Hepatic stellate cell (primary cell): ENCODE data around the gene UGT1A9.
"Not testable (repeated sequence)": the region's sequence is repeated elsewhere in the genome, so short reads cannot be mapped to it uniquely, and the experiment has no call there.

ENCODE experiments used
- DNase-seq: peaks from one replicate; pipeline ENCODE4 v3.0.0; 2011; ENCODE audit warnings: low spot score

Gene UGT1A9

DNA sequence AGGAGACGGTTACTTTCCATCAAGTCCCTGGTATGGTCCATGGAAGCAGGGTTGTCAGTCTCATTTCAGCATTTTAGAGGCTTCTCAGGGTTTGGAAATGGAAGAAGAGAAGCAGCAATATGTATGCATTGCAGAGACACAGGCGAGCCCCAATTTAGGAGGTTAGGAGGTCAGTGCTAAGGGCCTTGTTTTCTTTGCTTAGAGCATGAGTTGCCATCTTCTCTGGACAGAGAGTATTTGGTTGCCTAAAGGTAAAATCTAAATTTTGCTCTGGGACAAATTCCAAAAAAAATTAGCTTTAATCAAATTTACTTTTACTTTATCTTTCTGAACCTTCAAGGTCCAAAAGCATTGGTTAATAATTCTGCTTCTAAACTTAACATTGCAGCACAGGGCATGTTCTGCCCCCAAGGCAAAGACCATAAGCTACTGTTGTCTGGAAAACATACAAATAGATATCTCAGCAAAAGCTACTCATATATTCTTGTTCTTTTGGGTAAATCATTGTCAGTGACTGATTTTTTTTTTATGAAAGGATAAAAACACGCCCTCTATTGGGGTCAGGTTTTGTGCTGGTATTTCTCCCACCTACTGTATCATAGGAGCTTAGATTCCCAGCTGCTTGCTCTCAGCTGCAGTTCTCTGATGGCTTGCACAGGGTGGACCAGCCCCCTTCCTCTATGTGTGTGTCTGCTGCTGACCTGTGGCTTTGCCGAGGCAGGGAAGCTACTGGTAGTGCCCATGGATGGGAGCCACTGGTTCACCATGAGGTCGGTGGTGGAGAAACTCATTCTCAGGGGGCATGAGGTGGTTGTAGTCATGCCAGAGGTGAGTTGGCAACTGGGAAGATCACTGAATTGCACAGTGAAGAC, at the start of gene UGT1A9:
UGT1A9 (plus strand) TSS at position 609 of the 872 bp plus-strand sequence; CDS start at position 646, 37 bp downstream.
- no peak for DNase-seq

DNA sequence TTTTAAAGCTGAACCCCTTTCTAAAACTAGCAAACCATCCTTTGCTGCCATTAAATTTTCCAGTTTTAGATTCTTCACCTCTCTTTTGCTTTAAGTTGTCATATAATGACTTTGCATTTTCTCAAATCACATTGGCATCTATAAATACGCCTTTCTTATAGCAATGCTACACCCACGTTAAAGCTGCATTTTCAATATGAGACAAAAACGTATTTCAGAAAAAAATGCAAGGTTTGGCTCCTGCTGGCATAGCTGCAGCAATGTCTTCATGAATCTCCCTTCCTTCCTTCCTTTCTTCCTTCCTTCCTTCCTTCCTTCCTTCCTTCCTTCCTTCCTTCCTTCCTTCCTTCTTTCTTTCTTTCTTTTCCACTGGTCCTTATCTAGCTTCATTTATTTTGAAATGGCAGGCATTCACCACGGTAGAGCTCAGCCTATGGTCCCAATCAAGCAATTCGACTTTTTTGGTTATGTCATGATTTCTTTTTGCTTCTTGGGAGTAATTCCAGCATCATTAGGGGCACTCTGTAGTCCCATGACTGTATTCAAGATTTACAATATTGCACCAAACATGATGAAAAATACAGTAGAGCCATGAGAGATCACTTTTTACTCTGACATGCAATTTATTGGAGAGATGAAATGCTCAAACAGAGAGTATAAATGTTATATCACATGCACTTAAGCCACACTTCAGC, 44.2 kb upstream of the UGT1A9 start:
- no peak for DNase-seq

DNA sequence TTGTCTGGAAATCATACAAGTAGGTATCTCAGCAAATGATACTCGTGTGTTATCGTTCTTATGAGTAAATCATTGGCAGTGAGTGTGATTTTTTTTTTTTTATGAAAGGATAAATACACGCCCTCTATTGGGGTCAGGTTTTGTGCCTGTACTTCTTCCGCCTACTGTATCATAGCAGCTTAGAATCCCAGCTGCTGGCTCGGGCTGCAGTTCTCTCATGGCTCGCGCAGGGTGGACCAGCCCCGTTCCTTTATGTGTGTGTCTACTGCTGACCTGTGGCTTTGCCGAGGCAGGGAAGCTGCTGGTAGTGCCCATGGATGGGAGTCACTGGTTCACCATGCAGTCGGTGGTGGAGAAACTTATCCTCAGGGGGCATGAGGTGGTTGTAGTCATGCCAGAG, 35.4 kb upstream of the UGT1A9 start, which contains the start of gene UGT1A10:
UGT1A10 (plus strand) TSS at position 143 of the 400 bp plus-strand sequence; CDS start at position 218, 75 bp downstream.
- not testable (repeated sequence) for DNase-seq

DNA sequence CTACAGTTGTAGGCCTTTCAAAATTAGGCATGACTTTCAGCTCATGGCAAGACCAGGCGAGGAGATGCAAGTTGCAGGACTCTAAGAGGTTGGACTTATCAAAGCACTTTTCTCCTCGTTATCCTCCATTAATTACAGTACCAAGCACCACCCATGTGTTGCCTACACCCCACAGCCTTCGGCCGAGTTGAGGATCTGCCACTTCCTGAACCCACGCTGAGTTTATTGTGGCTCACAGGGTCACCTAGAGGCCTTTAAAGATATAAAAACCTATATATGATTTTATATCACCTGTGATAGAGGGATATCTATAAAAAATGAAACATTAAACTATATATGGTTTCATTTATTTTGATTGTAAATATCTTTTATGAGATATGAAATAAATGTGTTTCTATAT, 32.9 kb upstream of the UGT1A9 start:
- DNase-seq, result no peak

DNA sequence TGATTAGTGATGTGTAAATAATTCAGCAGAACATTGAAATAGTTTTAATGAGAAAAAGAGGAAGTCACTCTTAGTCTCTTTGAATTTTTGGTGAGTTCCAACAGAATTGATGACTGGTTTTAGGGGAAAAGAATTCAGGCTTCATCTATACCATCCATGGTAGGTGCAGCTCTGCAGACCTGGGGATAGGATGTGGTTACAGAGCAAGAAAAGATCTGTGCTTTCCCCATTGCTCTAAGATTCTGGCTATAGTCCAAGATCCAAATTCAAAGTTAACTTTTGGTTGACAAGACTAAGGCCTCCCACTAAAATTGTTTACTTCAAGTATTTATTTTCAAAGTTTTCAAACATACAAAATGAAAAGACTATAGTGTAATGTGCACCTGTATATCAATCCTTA, 31.8 kb upstream of the UGT1A9 start:
- DNase-seq, result no peak

DNA sequence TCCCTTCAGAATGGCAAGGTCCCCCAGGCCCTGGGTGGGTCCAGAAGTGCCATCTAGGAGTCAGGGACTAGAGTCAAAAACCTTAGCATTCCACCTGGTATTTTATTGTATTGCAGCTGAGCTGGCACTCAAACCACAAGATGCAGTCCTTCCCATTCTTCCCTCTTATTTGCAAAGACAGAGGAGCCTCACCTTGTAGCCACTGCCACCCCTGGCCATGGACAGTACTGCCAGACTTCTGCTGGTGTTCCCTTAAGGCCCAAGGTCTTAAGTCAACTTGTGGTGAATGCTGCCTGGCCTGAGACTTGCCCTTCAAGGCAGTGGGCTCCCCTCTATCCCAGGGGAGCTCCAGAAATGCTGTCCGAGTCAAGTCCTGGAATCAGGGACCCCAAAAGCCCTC, 28.6 kb upstream of the UGT1A9 start:
- DNase-seq, result no peak

DNA sequence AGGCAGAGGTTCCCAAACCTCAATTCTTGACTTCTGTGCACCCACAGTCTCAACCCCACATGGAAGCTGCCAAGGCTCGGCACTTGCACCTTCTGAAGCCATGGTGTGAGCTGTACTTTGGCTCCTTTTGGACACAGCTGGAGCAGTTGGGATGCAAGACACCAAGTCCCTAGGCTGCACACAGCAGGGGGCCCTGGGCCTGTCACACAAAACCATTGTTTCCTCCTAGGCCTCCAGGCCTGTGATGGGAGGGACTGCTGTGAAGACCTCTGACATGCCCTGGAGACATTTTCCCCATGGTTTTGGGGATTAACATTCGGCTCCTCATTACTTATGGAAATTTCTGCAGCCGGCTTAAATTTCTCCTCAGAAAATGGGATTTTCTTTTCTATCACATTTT, 25.7 kb upstream of the UGT1A9 start:
- not testable (repeated sequence) for DNase-seq

DNA sequence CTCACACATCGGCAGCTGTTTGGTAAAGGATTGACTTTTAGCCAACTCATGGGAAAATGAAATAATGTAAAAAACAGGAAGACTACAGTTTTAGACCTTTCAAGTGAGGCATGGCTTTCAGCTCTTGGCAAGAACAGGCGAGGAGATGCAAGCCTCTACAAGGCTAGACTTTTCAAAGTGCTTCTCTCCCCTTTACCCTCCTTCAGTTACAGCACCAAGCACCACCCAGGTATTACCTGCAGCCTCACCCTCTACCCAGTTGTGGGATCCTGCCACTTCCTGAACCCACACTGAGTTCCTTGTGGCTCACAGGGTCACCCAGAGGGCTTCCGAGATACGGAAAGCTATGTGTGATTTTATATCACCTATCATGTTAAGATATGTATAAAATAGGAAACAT, 20.7 kb upstream of the UGT1A9 start:
- DNase-seq, result no peak

DNA sequence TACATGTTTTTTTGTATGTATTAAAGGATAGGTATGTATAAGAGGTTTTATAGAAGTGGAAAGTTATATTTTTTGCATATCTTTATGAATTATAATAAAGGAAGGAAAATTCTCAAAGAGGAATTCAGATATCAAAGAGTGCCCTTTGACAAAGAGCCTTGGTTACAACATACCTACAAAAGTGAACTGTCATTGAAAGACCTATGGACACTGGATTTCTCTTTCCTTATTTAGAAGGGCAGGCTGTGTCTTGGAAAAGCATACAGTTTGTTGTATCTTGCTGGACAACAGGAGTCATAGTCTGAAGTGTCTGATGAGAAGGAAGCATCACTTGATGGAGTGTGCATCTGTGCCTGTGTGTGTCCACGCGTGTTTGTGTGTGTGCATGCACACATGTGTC, 20.3 kb upstream of the UGT1A9 start:
- no peak for DNase-seq

DNA sequence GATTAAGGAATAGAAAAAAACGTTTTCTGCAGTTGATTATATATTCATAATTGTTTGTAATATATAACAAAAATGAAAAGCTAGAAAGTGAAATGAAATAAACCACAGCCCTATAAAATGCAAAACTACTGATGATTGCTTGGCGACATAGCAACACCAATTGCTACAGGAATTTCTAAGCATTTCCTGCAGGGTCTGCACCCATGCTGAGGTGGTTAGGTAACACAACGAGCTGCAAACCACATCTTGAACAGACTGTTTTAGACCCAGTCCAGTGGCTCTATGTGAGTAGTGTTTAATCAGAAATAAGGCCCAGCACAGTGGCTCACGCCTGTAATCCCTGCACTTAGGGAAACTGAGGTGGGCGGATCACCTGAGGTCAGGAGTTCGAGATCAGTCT, 17.2 kb upstream of the UGT1A9 start:
- DNase-seq, result no peak

DNA sequence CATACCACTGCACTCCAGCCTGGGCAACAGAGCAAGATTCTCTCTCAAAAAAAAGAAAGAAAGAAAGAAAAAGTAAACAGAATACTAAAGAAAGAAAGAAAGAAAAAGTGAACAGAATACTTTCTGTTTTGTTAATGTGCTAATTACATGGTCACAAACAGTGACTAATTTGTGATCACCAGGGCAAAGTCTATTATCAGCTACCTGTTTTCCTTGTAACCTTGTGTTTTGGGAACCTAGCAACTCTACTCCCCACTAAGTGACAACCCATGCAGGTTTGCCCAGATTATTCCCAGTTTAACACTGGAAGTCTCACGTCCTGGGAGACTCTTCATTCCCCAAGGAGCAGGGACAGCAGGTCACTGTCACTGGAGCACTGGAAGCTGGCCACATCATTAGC, 16.7 kb upstream of the UGT1A9 start:
- DNase-seq, result no peak

DNA sequence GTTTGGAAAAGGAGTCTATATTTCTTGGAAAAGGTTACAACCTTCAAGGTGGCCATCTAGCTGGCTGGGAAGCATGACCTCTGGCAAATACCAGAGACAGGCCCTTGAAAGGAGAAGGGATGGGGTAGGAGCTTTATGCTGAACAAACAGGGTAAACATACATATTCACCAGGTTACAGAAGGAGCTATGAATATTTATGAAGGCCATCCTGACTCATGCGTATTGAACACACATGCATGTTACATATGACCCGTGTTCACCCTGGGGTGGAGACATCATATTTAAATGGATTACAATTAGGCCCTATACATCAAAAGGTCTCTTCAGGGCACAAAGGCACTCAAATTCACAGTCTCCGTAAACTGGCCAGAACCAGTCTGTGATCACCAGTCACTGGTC, 15.8 kb upstream of the UGT1A9 start:
- DNase-seq, result not testable (repeated sequence)

DNA sequence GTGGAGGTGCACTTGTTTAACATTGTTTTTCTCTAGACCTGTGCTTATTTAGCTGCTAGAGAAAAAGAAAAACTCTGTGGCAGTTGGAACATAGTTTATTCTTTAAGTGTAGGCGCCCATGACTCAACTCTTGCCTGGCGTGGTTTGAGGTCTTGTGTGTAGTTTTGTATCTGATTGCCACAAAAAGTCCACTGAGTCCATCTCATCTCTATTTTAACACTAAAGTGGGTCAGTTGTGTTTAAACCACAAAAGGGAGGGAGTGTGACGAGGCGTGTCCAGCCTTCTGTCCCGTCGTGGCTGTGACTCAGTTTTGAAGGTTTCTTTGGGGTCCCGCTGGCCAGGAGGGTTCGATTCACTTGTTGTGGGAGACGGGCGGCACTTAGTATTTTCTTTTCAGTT, 15.3 kb upstream of the UGT1A9 start:
- no peak for DNase-seq

DNA sequence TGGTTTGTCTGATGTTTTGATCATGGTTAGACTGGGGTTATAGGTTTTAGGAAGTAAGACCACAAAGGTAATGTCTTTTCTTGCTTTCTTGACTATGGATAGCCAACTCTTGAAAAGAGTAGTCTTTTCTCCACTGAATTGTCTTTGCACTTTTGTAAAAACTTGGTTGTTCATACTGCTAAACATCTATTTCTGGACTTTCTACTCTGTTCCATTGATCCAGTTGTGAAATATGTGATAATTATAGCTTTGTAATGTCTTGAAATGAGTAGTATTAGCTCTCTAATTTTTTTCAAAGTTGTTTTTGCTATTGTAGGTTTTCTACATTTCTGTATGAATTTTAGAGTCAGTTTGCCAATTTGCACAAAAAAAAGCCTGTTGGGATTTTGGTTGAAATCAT, 13.1 kb upstream of the UGT1A9 start:
- DNase-seq, result no peak

DNA sequence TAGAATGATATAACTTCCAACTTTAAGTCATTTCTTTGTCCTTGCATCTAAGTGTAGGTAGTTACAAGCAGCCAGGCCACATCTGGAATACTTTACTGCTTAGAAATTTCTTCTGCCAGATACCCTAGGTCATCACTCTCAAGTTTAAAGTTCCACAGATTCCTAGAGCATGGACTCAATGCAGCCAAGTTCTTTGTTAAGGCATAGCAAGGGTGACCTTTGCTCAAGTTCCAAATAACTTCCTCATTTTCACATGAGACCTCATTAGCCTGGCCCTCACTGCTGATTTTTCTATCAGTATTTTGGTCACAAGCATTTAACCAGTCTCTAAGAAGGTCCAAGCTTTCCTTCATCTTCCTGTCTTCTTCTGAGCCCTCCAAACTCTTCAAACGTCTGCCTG, 7.8 kb upstream of the UGT1A9 start:
- DNase-seq, result no peak

DNA sequence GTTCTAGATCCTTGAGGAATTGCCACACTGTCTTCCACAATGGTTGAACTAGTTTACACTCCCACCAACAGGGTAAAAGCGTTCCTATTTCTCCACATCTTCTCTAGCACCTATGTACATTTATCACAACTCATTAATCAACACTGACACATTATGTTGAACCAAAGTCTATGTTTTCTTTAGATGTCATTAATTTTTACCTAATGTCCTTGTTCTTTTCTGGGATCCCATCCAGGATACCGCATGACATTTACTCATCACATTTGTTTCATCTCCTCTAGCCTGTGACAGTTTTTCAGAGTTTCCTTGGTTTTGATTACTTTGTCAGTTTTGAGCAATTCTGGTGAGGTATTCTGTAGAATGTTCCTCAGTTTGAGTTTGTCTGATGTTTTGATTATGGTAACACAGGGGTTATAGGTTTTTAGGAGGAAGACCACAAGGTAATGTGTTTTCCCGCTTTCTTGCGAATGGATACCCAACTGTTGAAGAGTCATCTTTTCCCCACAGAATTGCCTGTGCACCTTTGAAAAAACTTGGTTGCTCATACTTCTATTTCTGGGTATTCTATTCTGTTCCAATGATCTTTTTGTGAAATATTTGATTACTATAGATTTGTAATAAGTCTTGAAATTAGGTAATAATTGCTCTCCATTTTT, 3.0 kb upstream of the UGT1A9 start:
- no peak for DNase-seq

DNA sequence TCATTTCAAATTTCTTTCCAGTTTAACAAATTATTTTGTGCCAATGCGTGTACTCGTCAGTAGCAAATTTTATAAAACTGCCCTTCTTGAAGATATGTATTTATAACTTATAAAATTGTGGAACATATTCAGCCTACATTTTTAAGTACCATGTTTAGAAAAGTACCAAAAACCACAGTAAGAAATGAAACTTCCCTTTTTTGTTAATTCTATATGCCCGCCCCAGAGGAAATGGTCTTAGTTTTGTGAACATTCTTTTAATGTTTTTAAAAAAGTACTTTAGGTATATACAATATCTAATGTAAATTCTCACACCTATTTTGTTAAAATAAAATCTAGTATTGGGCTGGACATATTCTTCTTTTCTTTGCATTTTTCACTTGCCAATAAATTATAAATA, 1.2 kb downstream of the UGT1A9 start:
- DNase-seq, result no peak

DNA sequence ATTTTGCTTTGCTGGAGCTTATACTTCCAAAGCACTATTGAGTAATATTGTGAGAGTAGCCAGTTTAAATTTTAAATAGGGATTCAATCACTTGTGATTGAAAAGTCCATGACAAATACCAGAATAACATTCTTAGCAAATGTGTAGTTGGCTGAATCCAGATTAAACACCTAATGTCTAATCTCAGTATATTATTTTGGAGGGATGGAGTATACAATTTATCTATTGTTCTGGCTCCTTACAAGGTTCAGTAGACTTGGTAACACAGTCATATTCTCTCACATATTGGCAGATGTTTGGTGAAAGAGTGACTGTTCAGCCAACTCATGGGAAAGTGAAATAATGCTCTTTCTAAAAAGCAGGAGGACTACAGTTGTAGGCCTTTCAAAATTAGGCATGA, 2.2 kb downstream of the UGT1A9 start:
- DNase-seq, result no peak

DNA sequence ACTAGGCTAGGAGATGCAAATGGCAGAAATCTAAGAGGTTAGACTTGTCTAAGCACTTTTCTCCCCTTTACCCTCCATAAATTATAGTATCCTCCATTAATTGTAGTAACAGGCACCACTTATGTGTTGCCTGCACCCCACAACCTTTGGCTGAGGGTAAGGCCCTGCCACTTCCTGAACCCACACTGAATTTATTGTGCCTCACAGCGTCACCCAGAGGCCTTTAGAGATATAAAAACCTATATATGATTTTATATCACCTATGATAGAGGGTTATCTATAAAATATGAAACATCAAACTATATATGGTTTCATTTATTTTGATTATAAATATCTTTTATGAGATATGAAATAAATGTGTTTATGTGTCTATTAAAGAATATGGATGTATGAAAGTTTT, 2.6 kb downstream of the UGT1A9 start:
- DNase-seq, result no peak

DNA sequence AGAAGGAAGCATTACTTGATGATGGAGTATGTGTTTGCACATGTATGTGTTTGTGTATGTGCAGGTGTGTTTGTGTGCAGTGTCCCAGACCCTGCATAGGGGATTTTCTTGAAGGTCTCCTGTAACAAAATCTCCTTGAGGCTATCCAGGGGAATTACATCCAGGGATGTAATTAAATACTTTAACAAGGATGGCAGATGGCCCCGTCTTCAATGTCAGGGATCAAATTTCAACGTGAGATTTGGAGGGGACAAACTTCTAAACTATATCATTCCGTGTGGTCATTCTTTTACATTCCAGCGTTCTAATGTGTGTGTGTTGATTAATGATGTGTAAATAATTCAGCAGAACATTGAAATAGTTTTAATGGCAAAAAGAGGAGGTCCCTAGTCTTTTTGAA, 3.3 kb downstream of the UGT1A9 start:
- DNase-seq, result no peak

DNA sequence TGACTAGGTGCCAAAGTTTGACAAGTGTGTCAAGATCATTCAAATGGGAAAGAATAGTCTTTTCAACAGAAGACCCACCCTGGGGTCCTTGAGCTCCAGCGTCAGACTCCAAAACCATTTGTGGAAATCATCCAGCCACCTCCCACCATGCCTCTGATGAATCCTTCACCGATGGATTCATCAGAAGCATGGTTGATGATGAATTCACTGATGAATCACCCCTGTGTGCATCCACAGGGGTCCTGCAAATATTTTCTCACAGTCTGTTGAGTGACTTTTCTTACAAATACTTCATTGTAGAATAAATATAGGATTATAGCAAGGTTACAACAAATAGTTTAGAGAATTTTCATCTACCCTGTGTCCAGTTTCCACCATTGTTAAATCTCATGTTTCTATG, 4.3 kb downstream of the UGT1A9 start:
- no peak for DNase-seq

DNA sequence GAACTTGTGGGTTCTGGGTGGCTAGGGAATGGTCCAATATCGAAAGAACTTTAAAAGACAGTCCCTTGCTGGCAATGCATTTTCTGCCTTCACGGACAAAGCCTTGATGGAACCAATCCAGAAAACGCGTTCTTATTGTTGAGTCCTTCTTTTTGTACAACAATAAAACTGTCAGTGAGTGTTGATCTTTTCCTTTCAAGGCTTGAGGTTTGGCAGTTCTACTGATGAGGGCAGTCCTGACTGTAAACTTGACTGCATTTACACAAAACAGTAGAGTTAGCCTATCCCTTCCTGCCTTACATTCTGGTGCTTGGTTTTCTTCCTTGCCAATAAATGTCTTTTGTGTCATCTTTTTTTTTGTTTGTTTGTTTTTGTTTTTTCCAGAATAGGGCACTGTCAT, 7.5 kb downstream of the UGT1A9 start:
- DNase-seq, result no peak
